Right hindlimb (tissue), 1 donor: Measurements from ENCODE around the gene ADAMTS2.

Experiments used
- DNase-seq: peaks from one replicate; pipeline ENCODE4 v3.0.0-alpha.2; 2018

Gene ADAMTS2

DNA sequence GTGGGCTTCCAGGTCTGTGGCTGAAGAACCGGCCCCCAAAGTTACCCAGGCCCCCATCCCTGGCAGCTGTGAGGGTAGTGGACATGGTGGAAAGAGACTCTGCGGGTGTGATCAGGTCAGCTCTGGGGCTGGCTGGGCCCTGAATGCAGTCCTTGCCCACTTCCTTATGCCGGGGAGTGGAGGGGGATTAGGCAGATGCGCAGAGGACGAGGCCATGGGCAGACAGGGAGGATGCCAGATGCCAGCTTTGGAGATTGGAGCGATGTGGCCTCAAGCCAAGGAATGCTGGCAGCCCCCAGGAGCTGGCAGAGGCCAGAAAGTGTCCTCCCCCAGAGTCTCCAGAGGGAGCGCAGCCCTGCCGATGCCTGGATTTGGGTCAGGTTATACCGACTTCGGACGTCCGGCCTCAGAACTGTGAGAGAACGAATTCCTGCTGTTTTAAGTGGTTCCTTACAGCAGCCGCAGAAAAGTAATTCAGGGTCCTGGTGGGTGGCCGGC lies 69.8 kb downstream of the ADAMTS2 start:
- DNase-seq, result peak; percentile 33

- DNase-seq, result peak; percentile 17
Measured at GRCh38 chr5:179274321-179275315, 70.6 kb downstream of the ADAMTS2 start.

DNA sequence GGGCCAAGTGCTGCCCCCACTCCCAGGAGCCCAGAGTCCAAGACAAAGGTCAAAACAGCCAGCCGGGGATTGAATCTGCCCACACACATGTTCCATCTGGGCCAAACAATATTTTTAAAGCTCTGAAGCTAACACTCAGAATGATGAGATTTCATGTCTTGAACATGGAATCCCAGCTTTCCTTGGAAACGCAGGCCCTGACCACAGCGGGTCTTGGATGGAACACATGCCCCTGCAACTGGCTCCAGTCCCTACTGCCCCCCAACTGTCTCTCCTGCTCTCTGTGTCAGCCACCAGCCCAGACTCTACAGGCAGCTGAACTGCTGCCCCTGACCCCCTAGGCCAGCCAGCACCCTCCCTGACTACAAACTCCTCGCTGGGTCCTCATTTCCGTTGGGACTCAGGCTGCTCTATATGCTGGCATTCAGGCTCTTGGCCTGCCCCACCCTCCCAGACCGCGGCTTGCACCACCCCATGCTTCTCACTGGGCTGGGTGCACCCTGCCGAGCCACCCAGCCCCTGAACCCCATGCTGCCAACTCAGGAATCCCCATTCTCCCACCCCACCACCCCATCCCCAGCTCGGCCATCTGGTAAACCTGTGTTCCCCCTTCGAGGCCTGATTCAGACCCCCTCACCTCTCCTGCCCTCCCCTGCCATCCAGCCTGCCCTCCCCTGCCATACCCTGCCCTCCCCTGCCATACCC lies 71.7 kb downstream of the ADAMTS2 start:
- DNase-seq, result peak; percentile 23

DNA sequence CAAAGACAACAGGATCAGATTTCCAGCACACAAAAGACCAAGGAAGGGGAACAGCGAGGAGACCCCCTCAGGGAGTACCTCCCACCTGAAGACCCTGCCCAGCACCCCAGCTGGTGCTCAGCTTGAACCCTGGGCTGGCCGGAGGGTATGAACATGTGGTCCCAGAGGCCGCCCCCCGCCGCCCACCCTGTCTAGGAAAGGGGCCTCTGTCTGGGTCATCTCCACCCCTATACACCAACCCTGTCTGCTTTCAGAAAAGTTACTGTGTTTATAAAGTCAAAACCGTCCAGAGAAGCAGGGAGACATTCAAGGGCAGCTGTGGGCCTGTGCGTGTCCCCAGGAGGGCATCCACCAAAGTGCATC lies 72.2 kb downstream of the ADAMTS2 start:
- peak; percentile 30 for DNase-seq

DNA sequence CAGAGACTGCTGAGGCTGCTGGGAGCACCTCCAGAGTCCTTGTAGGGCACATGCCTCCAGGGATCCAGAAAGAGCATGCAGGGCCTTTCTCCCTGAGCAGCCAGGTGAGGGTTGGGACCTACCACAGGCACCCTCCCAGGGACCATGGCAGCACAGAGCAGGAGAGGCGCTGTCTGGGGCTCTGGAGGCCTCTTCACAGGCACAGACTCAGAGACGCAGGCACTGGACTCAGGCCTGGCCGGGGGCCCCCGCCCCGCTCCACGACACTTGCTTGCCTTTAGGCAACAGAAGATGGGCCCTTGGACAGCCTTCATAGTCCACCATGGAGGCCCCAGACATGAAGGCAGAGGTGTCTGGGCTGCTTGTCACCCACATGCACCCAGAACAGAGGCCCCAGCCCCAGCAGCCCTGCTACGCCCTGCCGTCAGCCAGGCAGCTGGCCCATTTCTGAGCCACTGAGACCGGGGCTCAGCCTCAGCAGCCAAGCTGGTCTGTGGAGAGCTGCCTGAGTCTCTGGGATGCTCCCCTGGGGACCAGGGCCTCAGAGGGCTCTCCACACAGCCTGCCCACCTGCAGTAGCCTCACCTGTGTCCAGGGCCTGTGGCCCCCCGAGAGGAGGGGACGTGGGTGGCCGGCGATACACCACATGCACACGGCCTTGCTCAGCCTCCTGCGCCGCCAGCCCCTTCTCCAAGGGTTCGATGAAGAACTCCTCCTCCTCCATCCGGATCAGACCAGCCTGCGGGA lies 72.8 kb downstream of the ADAMTS2 start:
- peak; percentile 21 for DNase-seq

DNA sequence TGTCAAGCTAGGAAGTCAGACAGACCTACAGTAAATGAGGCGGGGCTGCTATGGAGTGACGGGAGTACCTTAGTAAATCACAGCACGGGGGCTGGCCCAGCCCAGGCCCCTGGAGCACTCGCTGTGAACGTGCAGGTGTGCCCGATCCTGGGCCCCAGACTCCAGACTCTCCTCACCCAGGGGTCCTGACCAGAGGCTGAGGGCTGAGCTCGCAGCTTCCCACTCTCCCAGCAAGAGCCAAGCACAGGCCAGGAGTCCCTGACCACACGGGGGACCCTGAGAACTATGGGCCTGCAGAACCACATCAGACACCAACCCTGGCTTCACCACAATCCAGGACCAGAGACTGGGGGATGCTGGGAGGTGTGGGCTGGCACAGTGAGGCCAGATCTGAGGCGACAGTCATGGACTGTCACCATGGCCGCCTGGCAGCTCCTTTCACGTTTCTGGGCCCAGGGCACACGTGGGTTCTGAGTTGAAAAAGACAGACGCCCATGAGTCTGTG lies 73.4 kb downstream of the ADAMTS2 start:
- peak; percentile 26 for DNase-seq

GRCh38 chr5:179271428-179271734 lies 73.9 kb downstream of the ADAMTS2 start:
- no peak for DNase-seq

- peak; percentile 90 for DNase-seq
Measured at GRCh38 chr5:179270581-179271427, 74.5 kb downstream of the ADAMTS2 start.

DNA sequence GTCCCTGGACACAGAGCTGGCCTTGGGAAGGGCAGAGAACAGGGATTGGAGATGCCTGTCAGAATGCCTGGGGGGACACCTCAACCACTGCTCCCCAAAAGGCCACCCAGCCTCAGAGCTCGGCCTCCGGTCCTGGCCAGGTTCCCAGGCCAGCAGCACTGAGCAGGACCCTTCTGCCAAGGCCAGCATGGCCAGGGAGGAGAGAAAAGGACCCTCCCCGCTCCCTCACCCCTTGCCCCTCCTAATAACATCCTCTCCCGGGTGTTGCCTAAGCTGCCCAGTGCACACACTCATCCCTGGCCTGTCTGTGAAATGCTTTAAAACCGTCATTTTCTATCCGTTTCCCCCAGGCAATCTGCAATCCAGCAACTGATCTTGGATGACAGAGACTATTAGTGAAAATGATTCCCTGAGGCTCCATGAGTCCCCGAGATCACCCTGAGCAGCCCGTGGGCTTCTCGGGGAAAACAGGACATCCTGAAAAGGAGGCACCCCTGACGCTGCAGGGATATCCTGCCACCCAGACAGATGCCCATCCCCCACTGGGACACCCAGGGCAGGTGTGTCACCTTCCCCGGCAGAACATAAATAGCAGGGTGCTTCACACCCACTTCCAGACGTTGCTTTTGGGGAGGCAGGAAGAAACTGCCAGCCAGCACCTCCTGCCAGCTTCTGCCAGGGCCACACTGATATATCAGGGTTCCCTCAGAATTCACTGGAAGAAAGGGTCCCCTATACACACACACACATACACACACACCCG lies 75.3 kb downstream of the ADAMTS2 start:
- peak; percentile 13 for DNase-seq

GRCh38 chr5:179268966-179269693 lies 76.1 kb downstream of the ADAMTS2 start:
- DNase-seq, result peak; percentile 16

GRCh38 chr5:179268399-179268952 lies 76.8 kb downstream of the ADAMTS2 start:
- DNase-seq, result peak; percentile 11

- DNase-seq, result peak; percentile 53
Measured at GRCh38 chr5:179267671-179268083, 77.6 kb downstream of the ADAMTS2 start.

DNA sequence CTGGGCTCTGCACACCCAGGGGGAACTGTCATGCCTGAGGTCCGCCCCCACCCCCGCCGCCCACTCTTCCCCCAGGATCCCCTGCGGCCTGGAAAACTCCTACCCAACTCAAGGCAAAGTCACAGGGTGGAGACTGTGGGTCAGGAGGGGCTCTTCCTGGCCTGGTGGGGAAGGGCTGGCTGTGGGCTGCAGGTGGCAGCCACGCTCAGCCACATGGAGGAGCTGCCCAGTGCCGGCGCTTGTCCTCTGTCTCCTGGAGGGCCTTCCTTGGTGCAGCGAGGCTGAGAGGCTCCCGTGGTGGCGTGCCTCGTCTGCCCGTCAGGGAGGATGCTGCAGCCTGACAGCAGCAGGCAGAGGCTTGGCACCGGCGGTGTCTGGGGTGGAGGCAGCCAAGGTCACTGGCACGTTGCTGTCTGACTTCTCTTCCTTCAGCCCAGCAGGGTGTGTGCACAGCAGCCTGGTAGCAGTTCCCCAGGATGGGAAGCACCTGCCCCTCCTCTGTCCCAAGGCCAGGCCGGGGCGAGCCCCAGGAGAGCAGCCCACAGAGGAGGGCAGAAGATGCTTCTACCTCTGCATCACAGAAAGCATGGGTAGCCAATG lies 78.1 kb downstream of the ADAMTS2 start:
- peak; percentile 29 for DNase-seq

DNA sequence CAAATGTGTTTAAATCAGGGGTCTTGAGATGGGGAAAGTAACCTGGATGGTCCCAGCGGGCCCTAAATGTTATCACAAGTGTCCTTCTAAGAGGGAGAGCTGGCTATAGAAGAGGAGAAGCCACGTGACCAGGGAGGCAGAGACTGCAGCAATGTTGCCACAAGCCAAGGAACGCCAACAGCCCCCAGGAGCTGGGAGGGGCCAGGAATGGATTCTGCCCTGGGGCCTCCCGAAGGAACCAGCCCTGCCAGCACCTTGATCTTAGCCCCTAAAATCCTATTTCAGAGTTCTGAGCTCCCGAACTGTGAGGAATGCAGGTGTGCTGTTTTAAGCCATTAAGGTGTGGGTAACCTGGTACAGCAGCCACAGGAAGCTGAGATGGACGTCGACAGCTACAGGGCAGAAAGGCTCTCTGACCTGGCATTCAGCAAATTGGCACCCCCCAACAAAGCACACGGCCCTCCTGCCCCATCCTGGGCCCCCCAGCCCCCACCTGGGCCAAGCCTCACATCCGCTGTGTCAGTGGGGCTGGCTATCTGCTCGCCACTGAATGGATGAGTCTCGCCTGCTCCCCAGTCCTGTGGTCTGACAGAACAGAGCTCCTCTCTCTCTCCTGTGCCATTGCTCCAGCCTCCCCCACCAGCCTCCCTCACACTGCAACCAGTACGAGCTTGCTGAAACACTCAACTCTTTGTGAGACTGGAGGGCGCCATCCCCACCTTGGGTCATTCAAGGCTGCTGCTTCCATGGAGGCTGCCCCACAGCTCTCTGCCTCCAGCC lies 78.8 kb downstream of the ADAMTS2 start:
- no peak for DNase-seq

- DNase-seq, result peak; percentile 93
Measured at GRCh38 chr5:179265514-179266290, 79.6 kb downstream of the ADAMTS2 start.

GRCh38 chr5:179264783-179265513 lies 80.3 kb downstream of the ADAMTS2 start:
- DNase-seq, result no peak
